Loucy (cell line): Measurements from ENCODE around the gene AKR7A2.
"Not testable (repeated sequence)": the region's sequence is repeated elsewhere in the genome, so short reads cannot be mapped to it uniquely, and the experiment has no call there.

Experiments
- H2AFZ ChIP-seq: fragments of 200-600 bp; sonication (generic); 2 replicates; pipeline ENCODE4 v1.6.0; 2016; ENCODE audit warnings: antibody characterized with exemption, mild to moderate bottlenecking, low read length, moderate library complexity
- H3F3A ChIP-seq: fragments of 200-600 bp; 2 replicates; pipeline ENCODE4 v1.6.0; 2016; ENCODE audit warnings: antibody characterized with exemption, low read depth, mild to moderate bottlenecking
- H3K27me3 ChIP-seq: fragments of 200-600 bp; sonication (generic); 2 replicates; pipeline ENCODE4 v1.6.1; 2014; ENCODE audit warnings: low read length, mild to moderate bottlenecking; ENCODE audit not compliant: insufficient read depth, poor library complexity, severe bottlenecking
- H3K36me3 ChIP-seq: fragments of 200-600 bp; sonication (generic); 2 replicates; pipeline ENCODE4 v1.6.1; 2016; ENCODE audit warnings: low read length; ENCODE audit not compliant: insufficient read depth
- H3K4me1 ChIP-seq: fragments of 200-600 bp; sonication (generic); 2 replicates; pipeline ENCODE4 v1.5.1; 2014; ENCODE audit warnings: low read length, mild to moderate bottlenecking; ENCODE audit not compliant: insufficient read depth, poor library complexity, severe bottlenecking
- H3K4me2 ChIP-seq: fragments of 200-600 bp; sonication (generic); 2 replicates; pipeline ENCODE4 v1.6.0; 2014; ENCODE audit warnings: antibody characterized with exemption, low read length, low read depth, mild to moderate bottlenecking; ENCODE audit not compliant: poor library complexity, severe bottlenecking
- H3K4me3 ChIP-seq: fragments of 200-600 bp; sonication (generic); 2 replicates; pipeline ENCODE4 v1.5.1; 2014; ENCODE audit warnings: low read length, mild to moderate bottlenecking, mixed read lengths; ENCODE audit not compliant: poor library complexity, severe bottlenecking
- H3K79me2 ChIP-seq: fragments of 200-600 bp; sonication (generic); 2 replicates; pipeline ENCODE4 v1.6.1; 2014; ENCODE audit warnings: low read length; ENCODE audit not compliant: insufficient read depth
- H3K9ac ChIP-seq: fragments of 200-600 bp; sonication (generic); 2 replicates; pipeline ENCODE4 v1.6.0; 2014; ENCODE audit warnings: mild to moderate bottlenecking, low read depth, low read length, moderate library complexity; ENCODE audit not compliant: poor library complexity, severe bottlenecking
- H3K9me2 ChIP-seq: fragments of 200-600 bp; sonication (generic); replicated peaks from 2 replicates; pipeline ENCODE4 v1.6.1; 2016; ENCODE audit warnings: low read depth, low read length, mixed read lengths
- H3K9me3 ChIP-seq: fragments of 200-600 bp; sonication (generic); 2 replicates; pipeline ENCODE4 v1.6.1; 2014; ENCODE audit warnings: mild to moderate bottlenecking, antibody characterized with exemption, low read length, low read depth; ENCODE audit not compliant: insufficient read depth
- H4K20me1 ChIP-seq: fragments of 200-600 bp; sonication (generic); 2 replicates; pipeline ENCODE4 v1.6.0; 2014; ENCODE audit warnings: antibody characterized with exemption, low read length, mild to moderate bottlenecking; ENCODE audit not compliant: insufficient read depth, poor library complexity, severe bottlenecking
- CTCF ChIP-seq: fragments of 200-600 bp; sonication (generic); conservative IDR thresholded peaks from 2 replicates; pipeline ENCODE4 v1.5.1; 2014; ENCODE audit warnings: mild to moderate bottlenecking, antibody characterized with exemption, low read length
- EZH2phosphoT487 ChIP-seq: fragments of 200-600 bp; IDR thresholded peaks from 2 replicates; pipeline ENCODE4 v1.6.1; 2018; ENCODE audit warnings: antibody characterized with exemption, mild to moderate bottlenecking, moderate library complexity, borderline replicate concordance

The AKR7A2 gene

GRCh38 chr1:19305880-19306279, 6.1 kb downstream of the AKR7A2 start:
- no peaks in the 10 kb centered on the region for H3F3A ChIP-seq
- no peaks in the 10 kb centered on the region for H3K27me3 ChIP-seq
- H4K20me1 ChIP-seq, result peaks cover under 1% of the 10 kb centered on the region
- peaks cover 19% of the 10 kb centered on the region for H3K79me2 ChIP-seq
- peaks cover 3% of the 10 kb centered on the region for H3K4me1 ChIP-seq
- TF ChIP-seq CTCF (no peak), EZH2phosphoT487 (no peak)
- peaks cover 26% of the 10 kb centered on the region; the same call in 1 of the 2 replicates for H3K36me3 ChIP-seq
- no peak overlapping the region for H3K4me3 ChIP-seq
- H3K9me3 ChIP-seq, result no peaks in the 10 kb centered on the region
- no peak overlapping the region for H3K4me2 ChIP-seq
- H2AFZ ChIP-seq, result no peak overlapping the region
- no peaks in the 10 kb centered on the region for H3K9me2 ChIP-seq
- no peak overlapping the region for H3K9ac ChIP-seq

GRCh38 chr1:19304081-19304480, 7.9 kb downstream of the AKR7A2 start:
- not testable (repeated sequence) for H3F3A ChIP-seq, H4K20me1 ChIP-seq, H3K4me3 ChIP-seq, H2AFZ ChIP-seq, H3K27me3 ChIP-seq, H3K4me1 ChIP-seq, H3K4me2 ChIP-seq, H3K9me2 ChIP-seq, H3K9me3 ChIP-seq, H3K79me2 ChIP-seq, H3K9ac ChIP-seq
- H3K36me3 ChIP-seq, result peaks cover 26% of the 10 kb centered on the region; the same call in 1 of the 2 replicates

GRCh38 chr1:19300211-19300610, 11.7 kb downstream of the AKR7A2 start:
- no peak overlapping the region for H3K4me2 ChIP-seq
- H4K20me1 ChIP-seq, result no peaks in the 10 kb centered on the region
- H2AFZ ChIP-seq, result no peak overlapping the region
- TF ChIP-seq EZH2phosphoT487 (no peak), CTCF (no peak)
- peaks cover 17% of the 10 kb centered on the region; the same call in 1 of the 2 replicates for H3K36me3 ChIP-seq
- H3F3A ChIP-seq, result no peaks in the 10 kb centered on the region
- no peaks in the 10 kb centered on the region for H3K27me3 ChIP-seq
- no peak overlapping the region for H3K4me3 ChIP-seq
- H3K9ac ChIP-seq, result no peak overlapping the region
- no peaks in the 10 kb centered on the region for H3K9me2 ChIP-seq
- peaks cover 2% of the 10 kb centered on the region; the same call in 1 of the 2 replicates for H3K9me3 ChIP-seq
- no peaks in the 10 kb centered on the region for H3K4me1 ChIP-seq
- H3K79me2 ChIP-seq, result no peaks in the 10 kb centered on the region

GRCh38 chr1:19294638-19295037, 17.3 kb downstream of the AKR7A2 start:
- no peaks in the 10 kb centered on the region for H4K20me1 ChIP-seq
- peaks cover 10% of the 10 kb centered on the region; the same call in 1 of the 2 replicates for H3K9me3 ChIP-seq

More at GRCh38 chr1:19294638-19295037, 17.3 kb downstream of the AKR7A2 start:
- no peaks in the 10 kb centered on the region for H3K27me3 ChIP-seq
- no peaks in the 10 kb centered on the region for H3K4me1 ChIP-seq
- no peaks in the 10 kb centered on the region for H3K79me2 ChIP-seq
- H3K9ac ChIP-seq, result no peak overlapping the region
- H3K9me2 ChIP-seq, result no peaks in the 10 kb centered on the region
- TF ChIP-seq EZH2phosphoT487, result no peak
- no peak for TF ChIP-seq CTCF
- H3K4me2 ChIP-seq, result no peak overlapping the region
- no peak overlapping the region for H3K4me3 ChIP-seq
- no peak overlapping the region for H2AFZ ChIP-seq
- no peaks in the 10 kb centered on the region for H3K36me3 ChIP-seq
- H3F3A ChIP-seq, result no peaks in the 10 kb centered on the region
